Activated T-cell treated with anti-CD3 and anti-CD28 coated beads, Interleukin-2, amount 50 U/mL, for 4 hours (primary cell): ENCODE measurements around the gene NUP205. TPM values are rescaled to one million over a fixed set of nuclear protein-coding genes. Genes with fewer than 3 reads are reported as not detected.
"Not testable (repeated sequence)": the region's sequence is repeated elsewhere in the genome, so short reads cannot be mapped to it uniquely, and the experiment has no call there.

Source experiments
- ATAC-seq, 2 donors: fragments of 200-7000 bp; cut with Tn5 transposase; one replicate each; pipeline ENCODE4 v1.10.0; 2021
- DNase-seq: peaks from one replicate; pipeline ENCODE4 v3.0.0-alpha.2; 2020
- H3K27me3 Mint-ChIP-seq: one replicate; pipeline ENCODE4 v1.8.0; 2021; ENCODE audit warnings: low read depth, mixed read lengths
- H3K36me3 Mint-ChIP-seq: one replicate; pipeline ENCODE4 v1.8.0; 2022; ENCODE audit warnings: mixed read lengths; ENCODE audit not compliant: insufficient read depth
- H3K4me1 Mint-ChIP-seq: one replicate; pipeline ENCODE4 v1.8.0; 2021; ENCODE audit warnings: low read depth, mixed read lengths
- H3K4me3 Mint-ChIP-seq: one replicate; pipeline ENCODE4 v1.8.0; 2021; ENCODE audit warnings: mild to moderate bottlenecking, moderate library complexity, mixed read lengths
- H3K9me3 Mint-ChIP-seq: one replicate; pipeline ENCODE4 v1.8.0; 2021; ENCODE audit warnings: mixed read lengths
- total RNA-seq, 3 donors: library from RNA; stranded (reverse); gene quantifications; one replicate each; pipeline ENCODE4 v1.2.1, GENCODE V29; 2021

The NUP205 gene
- total RNA-seq, 3 donors from 2014 or later, result 102 to 128 (median 125) TPM

- no peaks in the 10 kb centered on the region for H3K9me3 Mint-ChIP-seq
- peaks cover 19% of the 10 kb centered on the region for H3K4me1 Mint-ChIP-seq
- H3K27me3 Mint-ChIP-seq, result no peaks in the 10 kb centered on the region
- DNase-seq, result no peak
- peaks cover 39% of the 10 kb centered on the region for H3K36me3 Mint-ChIP-seq
- ATAC-seq, result no peak
- H3K4me3 Mint-ChIP-seq, result no peak overlapping the region
These were observed 115.6 kb downstream of the NUP205 start for GRCh38 chr7:135673360-135673706.

DNA sequence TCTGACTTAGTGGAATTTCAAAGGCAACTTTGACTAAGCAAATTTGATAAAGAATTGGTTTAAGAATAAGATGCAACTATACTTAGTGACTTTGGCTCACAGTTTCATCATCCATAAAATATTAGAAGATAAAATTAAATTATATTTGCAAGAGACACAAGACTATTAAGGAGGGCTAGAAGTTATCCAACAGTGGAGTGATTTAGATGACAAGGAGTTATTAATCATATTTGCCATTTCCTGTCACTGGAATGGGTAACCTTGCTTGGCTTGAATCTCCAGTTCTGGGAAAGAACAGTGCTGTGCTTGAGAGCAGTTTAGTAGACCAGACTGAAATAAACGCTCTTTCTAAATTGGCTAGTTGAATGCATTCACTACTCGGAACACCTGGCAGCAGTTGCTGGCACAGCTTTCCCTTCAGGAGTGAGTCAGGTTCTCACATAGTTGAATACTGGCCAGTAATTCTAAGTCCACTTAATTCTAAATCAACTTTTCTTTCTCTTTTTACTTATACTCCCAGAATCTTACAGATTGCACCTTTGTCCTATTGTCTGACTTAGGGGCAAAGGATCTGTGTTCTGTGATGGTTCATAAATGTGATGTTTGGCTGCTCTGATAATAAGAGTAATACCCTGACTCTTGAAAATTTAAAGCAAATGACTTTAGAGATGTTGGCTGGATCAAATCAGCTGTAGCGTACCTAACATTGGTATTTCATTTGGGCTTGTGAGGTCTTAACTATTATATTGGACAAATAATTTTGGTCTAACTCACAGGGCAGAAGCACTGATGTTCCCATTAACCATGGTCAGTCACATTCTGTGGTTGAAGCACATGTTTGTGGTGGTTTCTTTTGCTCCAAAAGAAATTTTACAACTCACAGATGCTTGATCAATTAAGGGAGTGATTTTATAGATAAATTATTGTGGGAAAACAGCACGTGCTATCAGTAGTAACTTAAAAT is 121.2 kb downstream of the NUP205 start:
- Mint-ChIP-seq H3K36me3 (peaks cover 33% of the 10 kb centered on the region), H3K4me1 (no peaks in the 10 kb centered on the region), H3K27me3 (no peaks in the 10 kb centered on the region), H3K9me3 (no peaks in the 10 kb centered on the region), H3K4me3 (no peak overlapping the region)
- ATAC-seq (no peak), DNase-seq (no peak)

GRCh38 chr7:135681762-135682161 is 124.0 kb downstream of the NUP205 start:
- no peaks in the 10 kb centered on the region for H3K9me3 Mint-ChIP-seq
- no peak for ATAC-seq
- no peaks in the 10 kb centered on the region for H3K4me1 Mint-ChIP-seq
- H3K4me3 Mint-ChIP-seq, result no peak overlapping the region
- H3K27me3 Mint-ChIP-seq, result no peaks in the 10 kb centered on the region
- H3K36me3 Mint-ChIP-seq, result peaks cover 21% of the 10 kb centered on the region
- DNase-seq, result no peak

- peaks cover 20% of the 10 kb centered on the region for H3K36me3 Mint-ChIP-seq
- no peaks in the 10 kb centered on the region for H3K27me3 Mint-ChIP-seq
- H3K9me3 Mint-ChIP-seq, result no peaks in the 10 kb centered on the region
- DNase-seq (no peak), ATAC-seq (no peak)
- H3K4me3 Mint-ChIP-seq, result no peak overlapping the region
- no peaks in the 10 kb centered on the region for H3K4me1 Mint-ChIP-seq
These were observed 124.5 kb downstream of the NUP205 start for GRCh38 chr7:135682191-135682590.

GRCh38 chr7:135683609-135684008 is 125.9 kb downstream of the NUP205 start:
- ATAC-seq, result no peak
- peaks cover 15% of the 10 kb centered on the region for H3K36me3 Mint-ChIP-seq
- H3K4me3 Mint-ChIP-seq, result no peak overlapping the region
- H3K4me1 Mint-ChIP-seq, result no peaks in the 10 kb centered on the region
- no peak for DNase-seq
- no peaks in the 10 kb centered on the region for H3K27me3 Mint-ChIP-seq
- no peaks in the 10 kb centered on the region for H3K9me3 Mint-ChIP-seq

DNA sequence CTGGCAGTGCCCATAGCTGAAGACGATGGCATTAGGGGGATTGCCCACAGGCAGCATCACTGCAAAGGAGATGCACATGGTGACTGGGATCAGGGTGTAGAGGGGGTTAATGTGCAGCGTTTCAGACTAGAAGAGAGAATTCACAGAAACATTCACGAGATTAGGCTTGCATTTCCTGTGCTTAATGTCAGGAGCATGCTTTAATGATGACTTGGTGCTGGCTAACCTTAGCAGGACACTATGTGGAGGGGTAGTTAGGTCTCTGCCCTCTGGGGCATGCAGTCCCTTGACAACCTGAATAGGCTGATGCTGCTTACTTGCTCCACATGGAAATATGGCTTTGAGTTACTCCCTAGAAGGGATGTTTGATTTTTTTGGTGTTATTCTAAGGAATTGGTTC is 126.4 kb downstream of the NUP205 start:
- H3K4me3 Mint-ChIP-seq, result no peak overlapping the region
- H3K9me3 Mint-ChIP-seq, result no peaks in the 10 kb centered on the region
- ATAC-seq (no peak), DNase-seq (no peak)
- H3K36me3 Mint-ChIP-seq, result peaks cover 10% of the 10 kb centered on the region
- no peaks in the 10 kb centered on the region for H3K27me3 Mint-ChIP-seq
- no peaks in the 10 kb centered on the region for H3K4me1 Mint-ChIP-seq

DNA sequence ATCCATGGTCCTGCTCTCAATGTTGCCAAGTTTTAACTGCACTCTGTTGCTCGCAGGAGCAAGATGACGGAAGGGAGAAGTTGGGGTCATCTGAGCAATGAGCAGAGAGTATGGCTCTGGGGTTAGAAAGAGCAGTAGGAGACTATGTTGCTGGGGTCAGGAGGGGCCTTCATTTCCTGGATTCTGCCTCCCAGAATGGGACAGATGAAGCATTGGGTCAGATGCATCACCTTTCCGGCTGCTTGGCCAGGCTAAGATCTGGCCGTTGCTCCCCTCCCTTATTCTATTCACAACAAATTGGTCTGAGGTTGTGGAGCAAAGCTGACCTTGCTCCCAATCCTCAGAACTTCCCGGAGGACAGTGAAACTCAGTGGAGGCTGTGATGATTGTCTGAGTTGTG is 127.0 kb downstream of the NUP205 start:
- Mint-ChIP-seq H3K27me3 (no peaks in the 10 kb centered on the region), H3K9me3 (no peaks in the 10 kb centered on the region), H3K4me3 (no peak overlapping the region), H3K36me3 (peaks cover 7% of the 10 kb centered on the region), H3K4me1 (no peaks in the 10 kb centered on the region)
- ATAC-seq (no peak), DNase-seq (no peak)

DNA sequence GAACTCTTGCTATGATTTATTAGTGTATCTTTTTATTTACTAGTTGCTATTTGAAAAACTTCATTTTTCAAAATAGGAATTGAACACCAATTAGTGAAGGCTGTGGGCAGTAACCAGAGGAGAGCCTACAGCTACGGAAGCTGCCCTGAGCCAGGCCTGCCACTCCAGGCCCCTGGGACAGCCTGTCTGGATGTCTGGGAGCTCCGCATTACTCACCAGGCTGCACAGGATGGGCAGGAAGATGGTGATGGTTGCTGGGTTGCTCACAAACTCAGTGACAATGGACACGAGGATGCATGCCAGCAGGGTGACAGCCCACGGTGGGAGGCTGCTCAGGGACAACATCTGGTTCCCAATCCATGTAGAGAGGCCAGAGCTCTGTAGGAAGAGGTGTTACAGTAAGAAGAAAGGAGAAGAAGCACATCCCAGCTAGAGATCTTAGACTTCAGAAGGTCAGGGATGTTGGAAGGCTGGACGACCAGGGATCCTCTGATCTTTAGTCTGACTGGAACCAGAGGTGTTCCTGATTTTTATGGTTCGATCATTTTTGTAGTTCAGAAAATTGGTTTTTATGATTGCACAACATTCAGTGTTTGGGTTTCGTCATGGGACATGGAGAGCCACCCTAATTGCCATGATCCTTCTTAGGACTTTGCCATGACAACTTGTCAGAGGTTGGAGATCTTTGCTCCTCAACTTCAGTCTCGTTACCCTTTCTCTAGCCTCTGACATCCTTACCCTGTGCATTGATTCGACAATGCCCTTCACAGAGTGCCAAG is 127.8 kb downstream of the NUP205 start:
- DNase-seq (no peak), ATAC-seq (no peak)
- Mint-ChIP-seq H3K9me3 (no peaks in the 10 kb centered on the region), H3K4me3 (no peak overlapping the region), H3K27me3 (no peaks in the 10 kb centered on the region), H3K4me1 (no peaks in the 10 kb centered on the region), H3K36me3 (peaks cover 12% of the 10 kb centered on the region)

DNA sequence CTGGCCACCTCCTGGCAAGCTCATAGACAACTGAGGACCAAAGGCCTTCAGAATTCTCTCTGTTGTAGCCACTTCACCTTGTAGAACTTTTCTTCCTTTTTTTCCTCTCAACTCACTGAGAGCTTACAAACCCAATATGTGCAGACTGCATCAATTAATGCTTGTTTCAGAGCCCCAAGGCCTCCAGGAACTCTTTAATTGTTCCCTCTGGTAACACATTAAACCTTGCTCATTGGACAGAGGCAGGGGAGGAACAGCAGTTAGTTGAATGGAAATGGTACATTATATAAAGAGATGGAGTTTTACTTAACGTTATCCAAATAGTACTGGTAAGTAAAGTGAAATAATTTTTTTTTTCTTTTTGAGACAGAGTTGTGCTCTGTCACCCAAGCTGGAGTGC is 129.7 kb downstream of the NUP205 start:
- Mint-ChIP-seq H3K4me3 (no peak overlapping the region), H3K4me1 (no peaks in the 10 kb centered on the region), H3K36me3 (peaks cover 10% of the 10 kb centered on the region), H3K9me3 (no peaks in the 10 kb centered on the region), H3K27me3 (no peaks in the 10 kb centered on the region)
- DNase-seq (no peak), ATAC-seq (no peak)

GRCh38 chr7:135690566-135690965 is 132.8 kb downstream of the NUP205 start:
- Mint-ChIP-seq H3K4me1 (no peaks in the 10 kb centered on the region), H3K36me3 (peaks cover 14% of the 10 kb centered on the region), H3K9me3 (no peaks in the 10 kb centered on the region), H3K4me3 (no peak overlapping the region), H3K27me3 (no peaks in the 10 kb centered on the region)
- DNase-seq (no peak), ATAC-seq (no peak)

DNA sequence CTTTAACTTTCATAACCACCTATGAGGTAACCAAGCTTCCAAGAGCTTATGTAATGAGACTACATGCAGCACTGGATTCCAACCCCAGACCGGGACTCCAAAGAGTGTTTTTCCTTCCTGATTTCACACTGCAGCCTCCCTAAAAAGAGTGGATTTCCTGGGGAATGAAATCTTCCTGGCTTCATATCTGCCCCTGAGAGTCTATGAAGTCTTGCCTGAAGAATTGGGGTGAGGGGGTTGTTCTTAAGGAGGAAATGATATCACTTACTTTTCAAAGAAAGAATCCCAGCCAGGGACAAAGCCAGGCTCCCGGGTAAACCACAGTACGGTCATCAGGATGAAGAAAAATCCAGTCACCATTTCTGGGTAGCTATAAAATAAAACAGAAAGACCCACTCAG is 134.3 kb downstream of the NUP205 start:
- H3K9me3 Mint-ChIP-seq, result no peaks in the 10 kb centered on the region
- no peak overlapping the region for H3K4me3 Mint-ChIP-seq
- H3K4me1 Mint-ChIP-seq, result no peaks in the 10 kb centered on the region
- H3K36me3 Mint-ChIP-seq, result peaks cover 14% of the 10 kb centered on the region
- DNase-seq (no peak), ATAC-seq (no peak)
- H3K27me3 Mint-ChIP-seq, result no peaks in the 10 kb centered on the region

- not testable (repeated sequence) for H3K36me3 Mint-ChIP-seq, DNase-seq, H3K27me3 Mint-ChIP-seq, ATAC-seq, H3K4me1 Mint-ChIP-seq, H3K4me3 Mint-ChIP-seq, H3K9me3 Mint-ChIP-seq
These were observed 134.9 kb downstream of the NUP205 start for GRCh38 chr7:135692606-135693005.

DNA sequence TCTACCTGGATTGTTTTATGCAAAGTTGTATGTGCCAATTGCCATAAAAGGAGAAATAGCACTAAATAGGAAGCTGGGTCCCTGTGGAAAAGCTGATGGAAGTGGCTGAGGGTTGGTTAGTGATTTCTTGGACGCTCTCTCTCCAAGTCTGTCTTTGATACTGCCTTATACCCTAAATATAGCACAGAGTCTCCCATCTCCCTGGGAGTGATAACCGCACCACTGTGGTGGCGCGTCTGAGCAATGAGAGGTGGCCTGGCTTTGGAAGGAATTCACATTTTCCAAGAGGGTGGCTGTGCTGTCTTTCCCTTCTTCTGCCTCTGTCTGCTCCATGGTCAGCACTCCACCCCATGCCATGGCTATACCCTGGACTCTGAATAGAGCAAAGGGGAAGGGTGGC is 135.8 kb downstream of the NUP205 start:
- Mint-ChIP-seq H3K4me1 (no peaks in the 10 kb centered on the region), H3K27me3 (no peaks in the 10 kb centered on the region), H3K36me3 (peaks cover 10% of the 10 kb centered on the region), H3K4me3 (no peak overlapping the region), H3K9me3 (no peaks in the 10 kb centered on the region)
- ATAC-seq (no peak), DNase-seq (no peak)

DNA sequence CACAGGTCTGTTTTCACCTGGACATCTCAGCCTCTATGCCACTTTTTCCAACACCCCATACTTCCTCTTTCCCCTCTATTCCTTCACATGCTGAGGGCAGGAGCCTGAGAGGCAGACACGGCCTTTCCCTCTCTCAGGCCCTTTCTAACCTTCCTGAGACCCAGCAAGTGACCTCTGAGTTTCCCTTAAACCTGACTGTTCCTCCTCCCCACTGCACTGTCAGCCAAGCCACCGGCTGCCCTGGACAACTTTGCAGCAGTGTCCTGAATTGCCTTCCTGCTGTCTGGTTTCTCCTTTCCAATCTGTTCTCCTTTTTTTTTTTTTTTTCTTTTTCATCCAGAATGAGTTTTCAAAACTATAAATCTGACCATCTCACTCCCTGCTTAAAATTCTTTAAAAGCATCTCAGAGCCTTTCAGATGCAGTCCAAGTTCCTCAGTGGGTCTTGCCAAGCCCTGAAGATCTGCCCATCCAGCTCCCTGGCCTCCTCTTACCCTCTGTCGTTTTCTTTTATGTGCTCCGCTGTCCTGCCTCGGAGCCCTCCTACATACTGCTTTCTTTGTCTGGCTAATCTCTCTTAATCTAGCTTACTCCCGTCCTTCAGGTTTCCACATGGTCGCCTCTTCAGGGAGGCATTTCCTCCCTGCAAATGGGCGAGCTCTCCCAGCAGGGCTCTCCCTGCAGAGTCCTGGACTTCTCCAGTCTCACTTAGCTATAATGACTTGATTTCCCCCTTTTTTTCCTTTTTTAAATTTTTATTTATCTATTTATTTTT is 139.7 kb downstream of the NUP205 start:
- H3K4me1 Mint-ChIP-seq, result no peaks in the 10 kb centered on the region
- ATAC-seq (no peak), DNase-seq (no peak)
- no peaks in the 10 kb centered on the region for H3K9me3 Mint-ChIP-seq
- peaks cover 5% of the 10 kb centered on the region for H3K36me3 Mint-ChIP-seq
- no peak overlapping the region for H3K4me3 Mint-ChIP-seq
- H3K27me3 Mint-ChIP-seq, result no peaks in the 10 kb centered on the region
